ENCODE results near the gene PDIA2.
A peak's percentile ranks its signal among the peaks of the same experiment; 100 is the strongest.
"Not testable (repeated sequence)": the region's sequence is repeated elsewhere in the genome, so short reads cannot be mapped to it uniquely, and the experiment has no call there.

PDIA2 gene

GRCh38 chr16:314795-315299 lies 31.9 kb downstream of the PDIA2 start:
- Mint-ChIP-seq H3K27me3 (no peaks in the 10 kb centered on the region), H3K9me3 (no peaks in the 10 kb centered on the region), H3K4me3 (no peak overlapping the region), H3K36me3 (ENCODE audit: low read depth) (peaks cover 13% of the 10 kb centered on the region), H3K4me1 (peaks cover 24% of the 10 kb centered on the region), H3K27ac (no peak overlapping the region)
- DNase-seq (no peak), ATAC-seq (no peak)

GRCh38 chr16:316741-317464 lies 33.9 kb downstream of the PDIA2 start:
- H3K4me3 Mint-ChIP-seq, result no peak overlapping the region
- no peak overlapping the region for H3K27ac Mint-ChIP-seq
- no peak for ATAC-seq
- H3K36me3 Mint-ChIP-seq (ENCODE audit: low read depth), result peaks cover 16% of the 10 kb centered on the region
- no peak for DNase-seq
- no peaks in the 10 kb centered on the region for H3K27me3 Mint-ChIP-seq
- peaks cover 31% of the 10 kb centered on the region for H3K4me1 Mint-ChIP-seq
- no peaks in the 10 kb centered on the region for H3K9me3 Mint-ChIP-seq

DNA sequence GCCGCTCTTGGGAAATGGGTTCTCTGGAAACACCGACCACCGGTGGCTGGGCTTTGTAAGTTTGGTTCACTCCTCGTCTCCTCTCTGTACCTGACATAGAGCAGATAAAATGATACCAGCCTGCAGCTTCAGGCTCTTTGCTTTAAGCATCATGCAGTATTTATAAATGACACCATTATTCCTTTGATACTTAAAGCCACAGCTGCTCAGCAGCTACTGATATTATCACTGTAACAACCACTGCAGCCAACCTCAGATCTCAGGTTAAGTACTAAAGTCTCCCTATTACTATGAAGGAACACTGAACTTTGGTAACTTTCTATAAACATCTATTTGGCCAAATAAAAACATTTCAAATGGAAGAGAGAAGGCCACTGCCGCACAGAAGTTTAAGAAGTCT lies 34.6 kb downstream of the PDIA2 start:
- Mint-ChIP-seq H3K27me3 (no peaks in the 10 kb centered on the region), H3K36me3 (ENCODE audit: low read depth) (peaks cover 12% of the 10 kb centered on the region), H3K4me3 (no peak overlapping the region), H3K27ac (no peak overlapping the region), H3K9me3 (no peaks in the 10 kb centered on the region), H3K4me1 (peaks cover 31% of the 10 kb centered on the region)
- DNase-seq, result no peak
- peak; percentile 16 for ATAC-seq

- no peak for ATAC-seq
- H3K27ac Mint-ChIP-seq, result no peak overlapping the region
- H3K4me3 Mint-ChIP-seq, result no peak overlapping the region
- H3K4me1 Mint-ChIP-seq, result peaks cover 32% of the 10 kb centered on the region
- no peaks in the 10 kb centered on the region for H3K27me3 Mint-ChIP-seq
- peaks cover 12% of the 10 kb centered on the region for H3K36me3 Mint-ChIP-seq (ENCODE audit: low read depth)
- DNase-seq, result no peak
- H3K9me3 Mint-ChIP-seq, result no peaks in the 10 kb centered on the region
Observed at GRCh38 chr16:318628-319027, 35.7 kb downstream of the PDIA2 start.

DNA sequence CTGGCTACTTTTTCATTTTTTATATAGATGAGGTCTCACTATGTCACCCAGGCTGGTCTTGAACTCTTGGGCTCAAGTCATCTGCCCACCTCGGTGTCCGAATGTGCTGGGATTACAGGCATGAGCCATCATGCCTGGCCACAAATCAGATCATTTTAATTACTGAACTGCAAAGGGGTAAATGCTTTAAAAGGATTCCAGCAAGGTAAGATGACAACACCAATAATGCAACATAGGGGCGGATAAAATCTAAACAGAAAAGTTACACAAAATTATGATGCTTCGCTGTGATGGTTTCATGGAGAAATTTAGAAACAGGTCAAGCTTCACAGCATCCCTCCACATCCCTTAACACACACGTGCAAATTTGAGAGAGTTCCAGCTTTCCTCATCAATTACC lies 37.2 kb downstream of the PDIA2 start:
- H3K9me3 Mint-ChIP-seq, result no peaks in the 10 kb centered on the region
- H3K4me1 Mint-ChIP-seq, result peaks cover 43% of the 10 kb centered on the region
- H3K27me3 Mint-ChIP-seq, result no peaks in the 10 kb centered on the region
- no peak overlapping the region for H3K4me3 Mint-ChIP-seq
- no peak for DNase-seq
- no peak overlapping the region for H3K27ac Mint-ChIP-seq
- no peak for ATAC-seq
- peaks cover 10% of the 10 kb centered on the region for H3K36me3 Mint-ChIP-seq (ENCODE audit: low read depth)

DNA sequence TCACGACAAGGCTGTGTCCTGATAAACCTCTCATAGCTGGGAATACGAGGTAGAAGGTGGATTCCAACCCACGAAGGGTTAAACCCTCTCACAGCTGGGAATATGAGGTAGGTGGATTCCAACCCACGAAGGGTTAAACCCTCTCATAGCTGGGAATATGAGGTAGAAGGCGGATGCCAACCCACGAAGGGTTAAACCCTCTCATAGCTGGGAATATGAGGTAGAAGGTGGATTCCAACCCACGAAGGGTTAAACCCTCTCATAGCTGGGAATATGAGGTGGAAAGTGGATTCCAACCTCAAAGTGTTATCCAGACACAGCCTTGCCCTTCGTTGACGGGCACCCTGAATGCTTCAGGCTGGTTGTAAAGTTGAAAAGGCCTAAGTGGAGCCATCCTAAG lies 38.6 kb downstream of the PDIA2 start:
- Mint-ChIP-seq H3K36me3 (ENCODE audit: low read depth) (peaks cover 10% of the 10 kb centered on the region), H3K27me3 (no peaks in the 10 kb centered on the region), H3K4me1 (peaks cover 52% of the 10 kb centered on the region), H3K9me3 (no peaks in the 10 kb centered on the region), H3K27ac (no peak overlapping the region), H3K4me3 (no peak overlapping the region)
- DNase-seq (no peak), ATAC-seq (no peak)

DNA sequence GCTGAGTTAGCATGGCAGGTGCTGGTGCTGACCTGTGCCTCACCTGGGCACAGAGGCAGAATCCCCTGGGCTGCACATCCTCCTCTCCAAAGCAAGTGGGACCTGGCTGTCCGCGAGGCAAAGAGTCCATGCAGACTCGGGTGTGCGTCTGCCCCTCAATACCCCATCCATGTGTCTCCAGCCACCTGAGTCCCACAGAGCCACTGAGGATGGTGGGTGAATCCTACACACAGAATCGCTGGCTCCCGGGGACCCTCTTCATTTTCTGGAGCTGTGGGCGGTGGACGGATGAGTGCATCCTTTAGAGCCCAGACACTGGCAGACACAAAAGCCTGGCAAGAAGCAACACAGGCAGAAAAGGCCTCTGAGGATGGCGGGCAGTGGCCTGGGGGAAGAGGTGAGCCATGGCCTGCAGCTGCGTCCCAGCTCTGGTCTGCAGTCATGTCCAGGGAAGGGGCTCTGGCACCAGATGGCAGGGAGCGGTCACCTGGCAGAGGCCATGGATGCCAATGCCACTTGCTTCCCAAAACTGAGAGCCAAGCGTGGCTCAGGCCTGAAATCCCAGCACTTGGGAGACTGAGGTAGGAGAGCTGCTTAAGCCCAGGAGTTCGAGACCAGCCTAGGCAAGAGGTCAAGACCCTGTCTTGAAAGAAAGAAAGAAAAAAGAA lies 39.6 kb downstream of the PDIA2 start:
- ATAC-seq (no peak), DNase-seq (no peak)
- Mint-ChIP-seq H3K36me3 (ENCODE audit: low read depth) (peaks cover 10% of the 10 kb centered on the region), H3K9me3 (no peaks in the 10 kb centered on the region), H3K27me3 (no peaks in the 10 kb centered on the region), H3K4me1 (peaks cover 57% of the 10 kb centered on the region), H3K4me3 (no peak overlapping the region), H3K27ac (no peak overlapping the region)

- Mint-ChIP-seq H3K4me1 (peaks cover 51% of the 10 kb centered on the region), H3K4me3 (no peak overlapping the region), H3K9me3 (no peaks in the 10 kb centered on the region), H3K27me3 (no peaks in the 10 kb centered on the region), H3K36me3 (ENCODE audit: low read depth) (peaks cover 7% of the 10 kb centered on the region), H3K27ac (no peak overlapping the region)
- DNase-seq (no peak), ATAC-seq (no peak)
Observed at GRCh38 chr16:324201-324450, 41.2 kb downstream of the PDIA2 start.

- DNase-seq, result peak; percentile 54
- peak; percentile 35 for ATAC-seq
- Mint-ChIP-seq H3K4me1 (peaks cover 47% of the 10 kb centered on the region), H3K27me3 (no peaks in the 10 kb centered on the region), H3K4me3 (peak overlapping the region; percentile 56), H3K27ac (no peak overlapping the region), H3K9me3 (no peaks in the 10 kb centered on the region), H3K36me3 (ENCODE audit: low read depth) (peaks cover 4% of the 10 kb centered on the region)
Observed at GRCh38 chr16:324451-325334, 41.7 kb downstream of the PDIA2 start.

GRCh38 chr16:325375-326145 lies 42.6 kb downstream of the PDIA2 start:
- H3K4me1 Mint-ChIP-seq, result peaks cover 46% of the 10 kb centered on the region
- ATAC-seq (no peak), DNase-seq (no peak)
- peak overlapping the region; percentile 56 for H3K4me3 Mint-ChIP-seq
- no peaks in the 10 kb centered on the region for H3K36me3 Mint-ChIP-seq (ENCODE audit: low read depth)
- H3K27me3 Mint-ChIP-seq, result no peaks in the 10 kb centered on the region
- no peaks in the 10 kb centered on the region for H3K9me3 Mint-ChIP-seq
- H3K27ac Mint-ChIP-seq, result no peak overlapping the region

- ATAC-seq, result no peak
- Mint-ChIP-seq H3K27ac (no peak overlapping the region), H3K4me3 (no peak overlapping the region), H3K36me3 (ENCODE audit: low read depth) (no peaks in the 10 kb centered on the region), H3K9me3 (no peaks in the 10 kb centered on the region), H3K4me1 (peaks cover 56% of the 10 kb centered on the region), H3K27me3 (no peaks in the 10 kb centered on the region)
- DNase-seq, result no peak
Observed at GRCh38 chr16:330741-331140, 47.8 kb downstream of the PDIA2 start.

DNA sequence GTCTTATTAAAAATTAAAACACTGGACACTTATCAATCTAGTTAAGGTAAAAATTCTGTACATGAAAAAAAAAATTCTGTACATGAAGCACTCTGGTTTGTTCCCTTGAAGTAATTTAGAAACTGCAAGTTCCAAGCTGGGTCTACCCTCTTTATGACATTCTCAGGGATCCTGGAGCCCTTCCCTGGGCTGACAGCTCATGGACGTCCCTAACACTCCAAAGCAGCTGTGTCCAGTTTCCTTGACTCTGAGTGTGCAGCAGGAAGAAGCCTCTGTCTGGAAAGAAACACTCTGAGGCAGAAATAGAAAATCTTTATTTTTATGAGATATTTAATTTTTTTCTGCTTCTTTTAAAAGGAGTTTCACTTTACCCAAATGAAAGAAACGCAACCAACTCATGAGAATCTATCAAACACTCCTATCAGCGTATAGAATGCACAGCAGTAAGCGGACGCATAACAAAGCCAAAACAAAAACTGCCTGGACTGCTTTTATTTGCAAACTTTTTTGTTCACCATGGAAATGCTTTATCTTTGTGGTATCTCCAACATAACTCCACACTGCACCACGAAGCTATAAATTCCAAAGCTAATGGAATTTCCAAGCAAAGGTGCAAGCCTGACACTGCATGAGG lies 48.3 kb downstream of the PDIA2 start:
- DNase-seq, result not testable (repeated sequence)

GRCh38 chr16:333406-334094 lies 50.6 kb downstream of the PDIA2 start:
- H3K4me3 Mint-ChIP-seq, result no peak overlapping the region
- no peak for DNase-seq
- no peak for ATAC-seq
- H3K9me3 Mint-ChIP-seq, result no peaks in the 10 kb centered on the region
- no peak overlapping the region for H3K27ac Mint-ChIP-seq
- H3K36me3 Mint-ChIP-seq (ENCODE audit: low read depth), result peaks cover 2% of the 10 kb centered on the region
- no peaks in the 10 kb centered on the region for H3K27me3 Mint-ChIP-seq
- H3K4me1 Mint-ChIP-seq, result peaks cover 59% of the 10 kb centered on the region

More for the DNA sequence above, 48.3 kb downstream of the PDIA2 start:
- not testable (repeated sequence) for ATAC-seq; H3K4me3 Mint-ChIP-seq; H3K27me3 Mint-ChIP-seq; H3K27ac Mint-ChIP-seq; H3K36me3 Mint-ChIP-seq (ENCODE audit: low read depth); H3K9me3 Mint-ChIP-seq
- peaks cover 57% of the 10 kb centered on the region for H3K4me1 Mint-ChIP-seq

Measured in activated naive CD8-positive, alpha-beta T cell treated with anti-CD3 and anti-CD28 coated beads, Interleukin-2, amount 50 U/mL, for 24 hours (primary cell).